OCI-LY7 (cell line): ENCODE results near the gene DPH6. TPM values are rescaled to one million over a fixed set of nuclear protein-coding genes. Genes with fewer than 3 reads are reported as not detected.

ENCODE experiments used
- BruUV-seq: library from RNA; stranded (reverse); fragments of 400-500 nt; replicated peaks from 2 replicates; lab custom pipeline; 2021; lab: Mats Ljungman, UMichigan
- CTCF ChIA-PET: fragments of 300-600 bp; sonication (Branson Sonifier 250); formaldehyde crosslinking; loops from one replicate; lab custom pipeline; 2022; ENCODE audit warnings: antibody characterized with exemption; ENCODE audit not compliant: unreplicated experiment; lab: Charles Lee
- POLR2A ChIA-PET: fragments of 300-600 bp; sonication (Branson Sonifier 250); formaldehyde crosslinking; loops from one replicate; lab custom pipeline; 2022; ENCODE audit warnings: antibody characterized with exemption; lab: Charles Lee
- DNase-seq: peaks from one replicate; pipeline ENCODE4 v3.0.0-alpha.2; 2015; ENCODE audit warnings: low spot score
- H2AFZ ChIP-seq: fragments of 200-600 bp; sonication (generic), shearing (Covaris generic); 2 replicates; pipeline ENCODE4 v1.6.1; 2014; ENCODE audit warnings: mild to moderate bottlenecking, antibody characterized with exemption, low read length, moderate library complexity
- H3K27ac ChIP-seq: fragments of 200-600 bp; sonication (generic); 2 replicates; pipeline ENCODE4 v1.5.1; 2014; ENCODE audit warnings: mixed run types, low read depth, mild to moderate bottlenecking, moderate library complexity, low read length, inconsistent platforms; ENCODE audit not compliant: poor library complexity, severe bottlenecking
- H3K36me3 ChIP-seq: fragments of 200-600 bp; sonication (generic); 2 replicates; pipeline ENCODE4 v1.6.1; 2014; ENCODE audit warnings: mild to moderate bottlenecking, antibody characterized with exemption, low read length, moderate library complexity, mixed read lengths; ENCODE audit not compliant: insufficient read depth
- H3K4me1 ChIP-seq: fragments of 200-600 bp; sonication (generic); 2 replicates; pipeline ENCODE4 v1.5.1; 2014; ENCODE audit warnings: mild to moderate bottlenecking, low read length; ENCODE audit not compliant: insufficient read depth, poor library complexity, severe bottlenecking
- H3K4me2 ChIP-seq: fragments of 200-600 bp; sonication (generic); 2 replicates; pipeline ENCODE4 v1.6.1; 2014; ENCODE audit warnings: mild to moderate bottlenecking, low read length
- H3K4me3 ChIP-seq: fragments of 200-600 bp; sonication (generic); 2 replicates; pipeline ENCODE4 v1.5.1; 2014; ENCODE audit warnings: mild to moderate bottlenecking, low read depth, low read length; ENCODE audit not compliant: poor library complexity, severe bottlenecking
- H3K79me2 ChIP-seq: fragments of 200-600 bp; sonication (generic); 2 replicates; pipeline ENCODE4 v1.6.1; 2016; ENCODE audit warnings: low read depth, mild to moderate bottlenecking, low read length, moderate library complexity, mixed read lengths; ENCODE audit not compliant: insufficient read depth
- H3K9me2 ChIP-seq: fragments of 200-600 bp; sonication (generic); 2 replicates; pipeline ENCODE4 v1.6.1; 2016; ENCODE audit warnings: mild to moderate bottlenecking, low read length, mixed read lengths; ENCODE audit not compliant: insufficient read depth
- H3K9me3 ChIP-seq: fragments of 200-600 bp; sonication (generic); 2 replicates; pipeline ENCODE4 v1.6.1; 2014; ENCODE audit warnings: mild to moderate bottlenecking, mixed run types, low read length, mixed read lengths
- H4K20me1 ChIP-seq: fragments of 200-600 bp; sonication (generic); 2 replicates; pipeline ENCODE4 v1.6.1; 2014; ENCODE audit warnings: mild to moderate bottlenecking, antibody characterized with exemption, low read length, moderate library complexity, mixed read lengths; ENCODE audit not compliant: insufficient read depth
- CTCF ChIP-seq: fragments of 200-600 bp; sonication (generic); conservative IDR thresholded peaks from 2 replicates; pipeline ENCODE4 v1.5.1; 2014; ENCODE audit warnings: mild to moderate bottlenecking, antibody characterized with exemption, low read length, moderate library complexity, mixed read lengths
- EZH2phosphoT487 ChIP-seq: fragments of 200-600 bp; sonication (generic); IDR thresholded peaks from 2 replicates; pipeline ENCODE4 v1.6.1; 2018; ENCODE audit warnings: low read depth, borderline replicate concordance, mild to moderate bottlenecking, mixed run types, antibody characterized with exemption, low read length, moderate library complexity, mixed read lengths
- intact Hi-C: fragments of 100-400 bp; cut with micrococcal nuclease; formaldehyde crosslinking; loops from one replicate; pipeline ENCODE4 v1.10.0; 2022; ENCODE audit not compliant: unreplicated experiment
- total RNA-seq, 2 experiments: library from RNA; depleted of rRNA in 1 of 2; stranded (reverse); fragments of >200 nt in 1 of 2; shearing (Covaris generic) in 1 of 2; gene quantifications; 2 replicates each; pipeline ENCODE4 v1.2.3, GENCODE V29; 2014 to 2022

DPH6 gene
- total RNA-seq, 2 experiments from 2014 or later = 12.6 to 21.4 TPM

GRCh38 chr15:35477312-35478262 is 68.4 kb downstream of the DPH6 start:
- Histone ChIP-seq H2AFZ (no peak overlapping the region), H3K9me3 (no peaks in the 10 kb centered on the region), H3K9me2 (no peaks in the 10 kb centered on the region), H3K79me2 (no peaks in the 10 kb centered on the region), H4K20me1 (no peaks in the 10 kb centered on the region), H3K36me3 (no peaks in the 10 kb centered on the region), H3K4me1 (no peaks in the 10 kb centered on the region), H3K4me2 (no peak overlapping the region), H3K4me3 (no peak overlapping the region), H3K27ac (no peak overlapping the region)
- intact Hi-C loops = no loop called here
- no peak for TF ChIP-seq CTCF
- TF ChIP-seq EZH2phosphoT487 = no peak
- no peak for DNase-seq
- POLR2A ChIA-PET = interaction anchor here (0.5 to 0.7 kb wide), 2 partner anchors 286 to 359 kb away, joined by 3 to 5 read pairs; no protein-coding TSS in a partner anchor
- CTCF ChIA-PET = no interaction called here
- no TSS peak for BruUV-seq

- intact Hi-C loops = no loop called here
- no peaks in the 10 kb centered on the region for H3K4me1 ChIP-seq
- H3K79me2 ChIP-seq = no peaks in the 10 kb centered on the region
- no peaks in the 10 kb centered on the region for H3K36me3 ChIP-seq
- no peaks in the 10 kb centered on the region for H4K20me1 ChIP-seq
- no peak overlapping the region for H3K27ac ChIP-seq
- no peak overlapping the region for H2AFZ ChIP-seq
- ChIA-PET POLR2A (no interaction called here), CTCF (no interaction called here)
- no peak overlapping the region for H3K4me3 ChIP-seq
- no peak for DNase-seq
- no peaks in the 10 kb centered on the region for H3K9me3 ChIP-seq
- TF ChIP-seq CTCF (no peak), EZH2phosphoT487 (no peak)
- H3K9me2 ChIP-seq = no peaks in the 10 kb centered on the region
- no peak overlapping the region for H3K4me2 ChIP-seq
- BruUV-seq = no TSS peak
Observed at GRCh38 chr15:35471024-35471423, 74.9 kb downstream of the DPH6 start.

- TF ChIP-seq EZH2phosphoT487 (no peak), CTCF (no peak)
- ChIA-PET CTCF (no interaction called here), POLR2A (no interaction called here)
- no peak for DNase-seq
- Histone ChIP-seq H3K27ac (no peak overlapping the region), H3K36me3 (no peaks in the 10 kb centered on the region), H3K4me3 (no peak overlapping the region), H3K9me3 (no peaks in the 10 kb centered on the region), H3K4me1 (no peaks in the 10 kb centered on the region), H4K20me1 (no peaks in the 10 kb centered on the region), H3K4me2 (no peak overlapping the region), H3K79me2 (no peaks in the 10 kb centered on the region), H2AFZ (no peak overlapping the region), H3K9me2 (no peaks in the 10 kb centered on the region)
- intact Hi-C loops = no loop called here
- BruUV-seq = no TSS peak
Observed at GRCh38 chr15:35470441-35470840, 75.5 kb downstream of the DPH6 start.
